H9 (cell line): ENCODE results near the gene ALX3. TPM values are rescaled to one million over a fixed set of nuclear protein-coding genes. Genes with fewer than 3 reads are reported as not detected.

ENCODE experiments used
- DNase-seq: peaks from one replicate; pipeline ENCODE4 v3.0.0-alpha.2; 2017
- H2AFZ ChIP-seq: one replicate; pipeline ENCODE4 v1.6.1; 2013; ENCODE audit warnings: mild to moderate bottlenecking, low read length, control low read depth, moderate library complexity
- H2AK5ac ChIP-seq: 2 replicates; pipeline ENCODE4 v1.6.1; 2013; ENCODE audit warnings: low read length, control low read depth, mixed read lengths; ENCODE audit not compliant: insufficient read length
- H2BK120ac ChIP-seq: one replicate; pipeline ENCODE4 v1.6.1; 2013; ENCODE audit warnings: low read depth, mild to moderate bottlenecking, low read length, control low read depth, inconsistent platforms; ENCODE audit not compliant: poor library complexity, severe bottlenecking
- H2BK12ac ChIP-seq: 2 replicates; pipeline ENCODE4 v1.6.1; 2013; ENCODE audit warnings: low read length, control low read depth, mixed read lengths, low read depth; ENCODE audit not compliant: insufficient read length
- H2BK15ac ChIP-seq: 2 replicates; pipeline ENCODE4 v1.6.1; 2013; ENCODE audit warnings: low read depth, low read length, control low read depth
- H2BK20ac ChIP-seq: one replicate; pipeline ENCODE4 v1.6.1; 2013; ENCODE audit warnings: low read depth, mild to moderate bottlenecking, low read length, control low read depth, inconsistent platforms; ENCODE audit not compliant: poor library complexity, severe bottlenecking
- H2BK5ac ChIP-seq: 2 replicates; pipeline ENCODE4 v1.6.1; 2013; ENCODE audit warnings: low read length, control low read depth, mixed read lengths; ENCODE audit not compliant: insufficient read length
- H3K14ac ChIP-seq: 2 replicates; pipeline ENCODE4 v1.6.1; 2013; ENCODE audit warnings: low read length, control low read depth; ENCODE audit not compliant: insufficient read depth
- H3K18ac ChIP-seq: 2 replicates; pipeline ENCODE4 v1.6.1; 2013; ENCODE audit warnings: low read depth, mild to moderate bottlenecking, mixed read lengths, low read length, control low read depth; ENCODE audit not compliant: insufficient read length
- H3K23ac ChIP-seq: 2 replicates; pipeline ENCODE4 v1.6.1; 2013; ENCODE audit warnings: low read length, control low read depth, mixed read lengths, low read depth; ENCODE audit not compliant: insufficient read length
- H3K23me2 ChIP-seq: 2 replicates; pipeline ENCODE4 v1.6.1; 2013; ENCODE audit warnings: low read depth, mild to moderate bottlenecking, mixed read lengths, low read length, control low read depth; ENCODE audit not compliant: insufficient read length, poor library complexity, severe bottlenecking
- H3K27ac ChIP-seq: 2 replicates; pipeline ENCODE4 v1.5.1; 2013; ENCODE audit warnings: low read length, control low read depth, mixed read lengths, low read depth; ENCODE audit not compliant: insufficient read length
- H3K27me3 ChIP-seq: 2 replicates; pipeline ENCODE4 v1.6.1; 2013; ENCODE audit warnings: low read length, control low read depth, inconsistent platforms; ENCODE audit not compliant: insufficient read depth
- H3K4ac ChIP-seq: 2 replicates; pipeline ENCODE4 v1.6.1; 2013; ENCODE audit warnings: low read depth, mild to moderate bottlenecking, control low read depth, inconsistent platforms, low read length, moderate library complexity
- H3K4me1 ChIP-seq: 2 replicates; pipeline ENCODE4 v1.6.1; 2013; ENCODE audit warnings: low read length, control low read depth, inconsistent platforms; ENCODE audit not compliant: insufficient read depth
- H3K4me2 ChIP-seq: 2 replicates; pipeline ENCODE4 v1.6.1; 2013; ENCODE audit warnings: low read length, control low read depth, mixed read lengths; ENCODE audit not compliant: insufficient read length, insufficient read depth
- H3K56ac ChIP-seq: 2 replicates; pipeline ENCODE4 v1.6.1; 2013; ENCODE audit warnings: low read depth, mild to moderate bottlenecking, mixed read lengths, low read length, control low read depth; ENCODE audit not compliant: insufficient read length
- H3K79me1 ChIP-seq: 2 replicates; pipeline ENCODE4 v1.6.1; 2013; ENCODE audit warnings: low read depth, mild to moderate bottlenecking, moderate library complexity, low read length, control low read depth, inconsistent platforms; ENCODE audit not compliant: insufficient read depth, poor library complexity, severe bottlenecking
- H3K79me2 ChIP-seq: 2 replicates; pipeline ENCODE4 v1.6.1; 2013; ENCODE audit warnings: low read length, control low read depth, inconsistent platforms; ENCODE audit not compliant: insufficient read depth
- H3K9ac ChIP-seq: 2 replicates; pipeline ENCODE4 v1.6.1; 2013; ENCODE audit warnings: low read length, control low read depth, mixed read lengths; ENCODE audit not compliant: insufficient read length; ENCODE audit errors: extremely low read depth
- H3K9me3 ChIP-seq: one replicate; pipeline ENCODE4 v1.6.1; 2013; ENCODE audit warnings: low read depth, low read length, inconsistent platforms; ENCODE audit not compliant: control insufficient read depth
- H3T11ph ChIP-seq: one replicate; pipeline ENCODE4 v1.6.1; 2013; ENCODE audit warnings: mild to moderate bottlenecking, low read length, control low read depth, inconsistent platforms
- H4K20me1 ChIP-seq: one replicate; pipeline ENCODE4 v1.6.1; 2013; ENCODE audit not compliant: control insufficient read depth, insufficient read length, insufficient read depth
- H4K5ac ChIP-seq: 2 replicates; pipeline ENCODE4 v1.6.1; 2013; ENCODE audit warnings: low read depth, mild to moderate bottlenecking, mixed read lengths, low read length, control low read depth; ENCODE audit not compliant: insufficient read length
- H4K8ac ChIP-seq: replicated peaks from 2 replicates; pipeline ENCODE4 v1.6.1; 2013; ENCODE audit warnings: low read length, control low read depth, mixed read lengths, low read depth; ENCODE audit not compliant: insufficient read length
- H4K91ac ChIP-seq: 2 replicates; pipeline ENCODE4 v1.6.1; 2013; ENCODE audit warnings: low read depth, mild to moderate bottlenecking, moderate library complexity, mixed read lengths, low read length, control low read depth; ENCODE audit not compliant: insufficient read length
- H3K27ac Mint-ChIP-seq, 3 experiments: 2 replicates in 2 of 3; 3 replicates in 1 of 3; pipeline ENCODE4 v1.8.0; 2020 to 2021; ENCODE audit warnings: mixed read lengths in 3 of 3, mild to moderate bottlenecking in 1 of 3, moderate library complexity in 1 of 3
- H3K27me3 Mint-ChIP-seq: 2 replicates; pipeline ENCODE4 v1.8.0; 2021; ENCODE audit warnings: low read depth, mild to moderate bottlenecking, moderate library complexity, mixed read lengths
- H3K36me3 Mint-ChIP-seq, 3 experiments: 2 replicates in 2 of 3; 3 replicates in 1 of 3; pipeline ENCODE4 v1.8.0; 2020 to 2021; ENCODE audit warnings: low read depth in 3 of 3, mixed read lengths in 3 of 3; ENCODE audit not compliant: insufficient read depth in 1 of 3
- H3K4me1 Mint-ChIP-seq, 2 experiments: 2 replicates each; pipeline ENCODE4 v1.8.0; 2020; ENCODE audit warnings: mixed read lengths in 2 of 2
- H3K4me3 Mint-ChIP-seq, 2 experiments: 2 replicates in 1 of 2; 3 replicates in 1 of 2; pipeline ENCODE4 v1.8.0; 2020 to 2021; ENCODE audit warnings: mild to moderate bottlenecking in 2 of 2, mixed read lengths in 2 of 2, moderate library complexity in 1 of 2
- H3K9me3 Mint-ChIP-seq, 2 experiments: 2 replicates in 1 of 2; 3 replicates in 1 of 2; pipeline ENCODE4 v1.8.0; 2020; ENCODE audit warnings: mild to moderate bottlenecking in 2 of 2, mixed read lengths in 2 of 2, moderate library complexity in 1 of 2
- CTCF ChIP-seq: fragments of 200-600 bp; sonication (generic); conservative IDR thresholded peaks from 3 replicates; pipeline ENCODE4 v1.8.0; 2021; ENCODE audit warnings: antibody characterized with exemption, mild to moderate bottlenecking
- WGBS: extraction: QIAGEN DNeasy Blood & Tissue Kit; methylation state at CpG from one replicate; pipeline ENCODE4 v1.1.7; 2013; ENCODE audit warnings: missing lambda C conversion rate, low lambda C conversion rate, mixed read lengths; ENCODE audit not compliant: insufficient read length; ENCODE audit errors: extremely low coverage; 5-methylcytosine and 5-hydroxymethylcytosine counted together
- total RNA-seq: library from RNA; stranded (reverse); gene quantifications from 2 replicates; pipeline ENCODE4 v1.2.1, GENCODE V29; 2021

ALX3 gene
- total RNA-seq, 1 experiment from 2014 or later: not detected

- no peaks in the 10 kb centered on the region for H3K9me3 ChIP-seq
- no peak overlapping the region for H4K5ac ChIP-seq
- H4K20me1 ChIP-seq: no peaks in the 10 kb centered on the region
- no peaks in the 10 kb centered on the region for H3K9me3 Mint-ChIP-seq
- no peak for DNase-seq
- no peaks in the 10 kb centered on the region for H3K27me3 ChIP-seq
- no peak overlapping the region for H3K27ac ChIP-seq
- WGBS: no CpG with 5 or more reads among the region's 4 CpGs
- TF ChIP-seq CTCF: no peak
- H3K79me2 ChIP-seq: no peaks in the 10 kb centered on the region
- no peaks in the 10 kb centered on the region for H3K79me1 ChIP-seq
- no peak overlapping the region for H3K23ac ChIP-seq
- no peak overlapping the region for H2BK15ac ChIP-seq
- H4K91ac ChIP-seq: no peak overlapping the region
- no peak overlapping the region for H3K4me3 Mint-ChIP-seq
- no peaks in the 10 kb centered on the region for H3K23me2 ChIP-seq
- no peak overlapping the region for H3K4ac ChIP-seq
- no peak overlapping the region for H2BK5ac ChIP-seq
- H2AK5ac ChIP-seq: no peak overlapping the region
- H2BK12ac ChIP-seq: no peak overlapping the region
- peaks cover 46 to 97% (median 91%) of the 10 kb centered on the region in 3 experiments for H3K36me3 Mint-ChIP-seq
- no peak overlapping the region for H3K9ac ChIP-seq
- H2AFZ ChIP-seq: no peak overlapping the region
- H3K27ac Mint-ChIP-seq: peak overlapping the region in 1 of 3 experiments; percentile 40; a peak in 2 of 7 replicates
- H3K27me3 Mint-ChIP-seq: no peaks in the 10 kb centered on the region
- no peak overlapping the region for H3T11ph ChIP-seq
- H3K4me2 ChIP-seq: no peak overlapping the region
- H3K4me1 ChIP-seq: no peaks in the 10 kb centered on the region
- no peak overlapping the region for H2BK20ac ChIP-seq
- no peak overlapping the region for H3K18ac ChIP-seq
- H3K56ac ChIP-seq: no peak overlapping the region
- no peak overlapping the region for H3K14ac ChIP-seq
- H4K8ac ChIP-seq: no peak overlapping the region
- no peak overlapping the region for H2BK120ac ChIP-seq
- H3K4me1 Mint-ChIP-seq: no peaks in the 10 kb centered on the region
Measured at GRCh38 chr1:110050602-110051261, 19.7 kb downstream of the ALX3 start.
